ENCODE measurements around the gene ZNF841. TPM values are rescaled to one million over a fixed set of nuclear protein-coding genes. Genes with fewer than 3 reads are reported as not detected.

ZNF841 gene
- total RNA-seq, 1 experiment from 2014 or later = 0.10 TPM

DNA sequence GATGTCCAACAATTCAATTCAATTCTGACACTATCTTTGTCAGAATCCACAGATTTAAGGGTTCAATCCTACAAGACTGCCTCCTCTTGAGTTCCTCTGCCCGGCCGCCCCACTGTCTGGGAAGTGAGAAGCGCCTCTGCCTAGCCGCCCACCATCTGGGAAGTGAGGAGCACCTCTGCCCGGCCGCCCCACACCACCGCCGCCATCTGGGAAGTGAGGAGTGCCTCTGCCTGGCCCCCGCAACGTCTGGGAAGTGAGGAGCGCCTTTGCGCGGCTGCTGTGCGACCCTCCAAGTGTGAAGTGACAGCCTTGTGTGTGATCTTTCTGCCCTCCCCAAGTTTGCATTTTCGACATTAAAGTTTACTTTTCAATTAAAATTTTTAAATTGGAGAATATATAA, 73.4 kb downstream of the ZNF841 start:
- ATAC-seq = no peak
- Histone ChIP-seq H3K9me2 (ENCODE audit: insufficient read depth) (no peaks in the 10 kb centered on the region), H3K27ac (ENCODE audit: low read depth, low read length) (no peak overlapping the region), H3K4me2 (ENCODE audit: low read length) (no peak overlapping the region), H3K4me1 (ENCODE audit: control insufficient read depth in 1 of 2, insufficient read depth in 2 of 2, low read length in 2 of 2) (no peaks in the 10 kb centered on the region), H3K9ac (ENCODE audit: low read length) (no peak overlapping the region), H3K27me3 (ENCODE audit: insufficient read depth, low read length) (no peaks in the 10 kb centered on the region), H3K4me3 (replicated peaks in 1 of 2; ENCODE audit: low read depth in 1 of 2, low read length in 2 of 2) (no peak overlapping the region), H4K20me1 (ENCODE audit: insufficient read depth) (no peaks in the 10 kb centered on the region), H2AFZ (ENCODE audit: low read depth, low read length, poor library complexity, severe bottlenecking) (no peak overlapping the region), H3K36me3 (ENCODE audit: control insufficient read depth in 1 of 2, insufficient read depth in 2 of 2, low read length in 2 of 2) (peaks cover under 1 to 26% of the 10 kb centered on the region in 2 experiments; a peak in 2 of 4 replicates), H3K79me2 (ENCODE audit: insufficient read depth, low read length) (no peaks in the 10 kb centered on the region), H3K9me3 (ENCODE audit: control insufficient read depth in 1 of 2, insufficient read depth in 1 of 2, low read depth in 1 of 2, low read length in 2 of 2) (peaks cover 6 to 14% of the 10 kb centered on the region in 2 experiments; a peak in 2 of 4 replicates)
- ChIA-PET CTCF (no interaction called here), RAD21 (ENCODE audit: low non-redundant PET in 1 of 2, low total read pairs in 2 of 2, uncharacterized antibody in 2 of 2, unreplicated experiment in 2 of 2) (no interaction called here), POLR2A (no interaction called here)
- BruUV-seq (replicated peaks) = no TSS peak
- DNase-seq (ENCODE audit: low read depth, low spot score) = no peak
- TF ChIP-seq POLR2A (IDR thresholded peaks at IDR 0.05; ENCODE audit: borderline replicate concordance, extremely low read depth, insufficient read depth, insufficient read length) (no peak), CBX3 (IDR thresholded peaks at IDR 0.05; ENCODE audit: low read depth) (no peak), ELF1 (IDR thresholded peaks at IDR 0.05; ENCODE audit: borderline replicate concordance, low read depth) (no peak), ZNF274 (IDR thresholded peaks at IDR 0.05; ENCODE audit: low read depth, low read length) (no peak), SRF (IDR thresholded peaks at IDR 0.05; ENCODE audit: low read depth) (no peak)
- intact Hi-C loops (cut with micrococcal nuclease) = no loop called here

DNA sequence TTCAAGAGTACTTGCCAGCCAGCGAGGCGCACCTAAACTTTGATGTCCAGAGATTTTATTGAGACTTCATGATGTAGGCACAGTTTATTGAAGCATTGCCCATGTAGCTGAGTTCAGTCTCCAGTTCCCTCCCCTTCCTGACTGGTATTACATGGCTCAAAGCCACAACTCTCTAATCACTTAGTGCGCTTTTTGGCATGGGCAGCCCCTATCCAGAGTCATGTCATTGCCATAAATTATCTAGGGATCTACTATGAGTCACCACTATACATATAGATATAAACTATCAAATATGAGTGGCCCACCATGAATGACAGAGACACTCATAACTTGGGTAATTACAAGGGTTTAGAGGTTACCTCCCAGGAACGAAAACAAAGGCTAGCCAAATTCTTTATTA, 75.1 kb downstream of the ZNF841 start:
- intact Hi-C loops (cut with micrococcal nuclease) = no loop called here
- no peak overlapping the region for H3K4me3 ChIP-seq (replicated peaks in 1 of 2; ENCODE audit: low read depth in 1 of 2, low read length in 2 of 2)
- no peaks in the 10 kb centered on the region for H3K9me2 ChIP-seq (ENCODE audit: insufficient read depth)
- no peak overlapping the region for H2AFZ ChIP-seq (ENCODE audit: low read depth, low read length, poor library complexity, severe bottlenecking)
- ChIA-PET RAD21 (ENCODE audit: low non-redundant PET in 1 of 2, low total read pairs in 2 of 2, uncharacterized antibody in 2 of 2, unreplicated experiment in 2 of 2) (no interaction called here), CTCF (no interaction called here), POLR2A (no interaction called here)
- no peak for TF ChIP-seq ELF1 (IDR thresholded peaks at IDR 0.05; ENCODE audit: borderline replicate concordance, low read depth)
- no peak for TF ChIP-seq YY1 (IDR thresholded peaks at IDR 0.05; ENCODE audit: extremely low read depth, insufficient replicate concordance, low read depth, low read length)
- TF ChIP-seq EZH2 (IDR thresholded peaks at IDR 0.05) = no peak
- no peak for TF ChIP-seq EGR1 (IDR thresholded peaks at IDR 0.05; ENCODE audit: low read depth)
- TF ChIP-seq, protein P1, sequence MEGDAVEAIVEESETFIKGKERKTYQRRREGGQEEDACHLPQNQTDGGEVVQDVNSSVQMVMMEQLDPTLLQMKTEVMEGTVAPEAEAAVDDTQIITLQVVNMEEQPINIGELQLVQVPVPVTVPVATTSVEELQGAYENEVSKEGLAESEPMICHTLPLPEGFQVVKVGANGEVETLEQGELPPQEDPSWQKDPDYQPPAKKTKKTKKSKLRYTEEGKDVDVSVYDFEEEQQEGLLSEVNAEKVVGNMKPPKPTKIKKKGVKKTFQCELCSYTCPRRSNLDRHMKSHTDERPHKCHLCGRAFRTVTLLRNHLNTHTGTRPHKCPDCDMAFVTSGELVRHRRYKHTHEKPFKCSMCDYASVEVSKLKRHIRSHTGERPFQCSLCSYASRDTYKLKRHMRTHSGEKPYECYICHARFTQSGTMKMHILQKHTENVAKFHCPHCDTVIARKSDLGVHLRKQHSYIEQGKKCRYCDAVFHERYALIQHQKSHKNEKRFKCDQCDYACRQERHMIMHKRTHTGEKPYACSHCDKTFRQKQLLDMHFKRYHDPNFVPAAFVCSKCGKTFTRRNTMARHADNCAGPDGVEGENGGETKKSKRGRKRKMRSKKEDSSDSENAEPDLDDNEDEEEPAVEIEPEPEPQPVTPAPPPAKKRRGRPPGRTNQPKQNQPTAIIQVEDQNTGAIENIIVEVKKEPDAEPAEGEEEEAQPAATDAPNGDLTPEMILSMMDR (IDR thresholded peaks at IDR 0.05 in 2 of 3, conservative IDR thresholded peaks at IDR 0.05 in 1 of 3; ENCODE audit: borderline replicate concordance in 1 of 3, insufficient read depth in 1 of 3, low read depth in 2 of 3, low read length in 2 of 3) = no peak
- TF ChIP-seq, protein P2, sequence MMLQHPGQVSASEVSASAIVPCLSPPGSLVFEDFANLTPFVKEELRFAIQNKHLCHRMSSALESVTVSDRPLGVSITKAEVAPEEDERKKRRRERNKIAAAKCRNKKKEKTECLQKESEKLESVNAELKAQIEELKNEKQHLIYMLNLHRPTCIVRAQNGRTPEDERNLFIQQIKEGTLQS (IDR thresholded peaks at IDR 0.05) = no peak
- TF ChIP-seq, protein P3, sequence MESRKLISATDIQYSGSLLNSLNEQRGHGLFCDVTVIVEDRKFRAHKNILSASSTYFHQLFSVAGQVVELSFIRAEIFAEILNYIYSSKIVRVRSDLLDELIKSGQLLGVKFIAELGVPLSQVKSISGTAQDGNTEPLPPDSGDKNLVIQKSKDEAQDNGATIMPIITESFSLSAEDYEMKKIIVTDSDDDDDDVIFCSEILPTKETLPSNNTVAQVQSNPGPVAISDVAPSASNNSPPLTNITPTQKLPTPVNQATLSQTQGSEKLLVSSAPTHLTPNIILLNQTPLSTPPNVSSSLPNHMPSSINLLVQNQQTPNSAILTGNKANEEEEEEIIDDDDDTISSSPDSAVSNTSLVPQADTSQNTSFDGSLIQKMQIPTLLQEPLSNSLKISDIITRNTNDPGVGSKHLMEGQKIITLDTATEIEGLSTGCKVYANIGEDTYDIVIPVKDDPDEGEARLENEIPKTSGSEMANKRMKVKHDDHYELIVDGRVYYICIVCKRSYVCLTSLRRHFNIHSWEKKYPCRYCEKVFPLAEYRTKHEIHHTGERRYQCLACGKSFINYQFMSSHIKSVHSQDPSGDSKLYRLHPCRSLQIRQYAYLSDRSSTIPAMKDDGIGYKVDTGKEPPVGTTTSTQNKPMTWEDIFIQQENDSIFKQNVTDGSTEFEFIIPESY (IDR thresholded peaks at IDR 0.05; ENCODE audit: extremely low read depth, insufficient replicate concordance, low read length) = no peak
- TF ChIP-seq SIN3A (IDR thresholded peaks at IDR 0.05; ENCODE audit: low read depth) = no peak
- no peak for TF ChIP-seq FOSL1 (IDR thresholded peaks at IDR 0.05; ENCODE audit: low read depth)
- TF ChIP-seq SP1 (IDR thresholded peaks at IDR 0.05; ENCODE audit: low read depth) = no peak
- TF ChIP-seq JUND (IDR thresholded peaks at IDR 0.05) = no peak
- TF ChIP-seq RAD21 (IDR thresholded peaks at IDR 0.05; ENCODE audit: low read depth) = no peak
- no peak for TF ChIP-seq TCF7L2 (IDR thresholded peaks at IDR 0.05; ENCODE audit: borderline replicate concordance, extremely low read depth, insufficient read depth, insufficient read length)
- no peak for TF ChIP-seq ZNF274 (IDR thresholded peaks at IDR 0.05; ENCODE audit: low read depth, low read length)
- H3K9ac ChIP-seq (ENCODE audit: low read length) = no peak overlapping the region
- BruUV-seq (replicated peaks) = no TSS peak
- H4K20me1 ChIP-seq (ENCODE audit: insufficient read depth) = no peaks in the 10 kb centered on the region
- H3K36me3 ChIP-seq (ENCODE audit: control insufficient read depth in 1 of 2, insufficient read depth in 2 of 2, low read length in 2 of 2) = peaks cover 11 to 34% of the 10 kb centered on the region in 2 experiments; a peak in 3 of 4 replicates
- H3K79me2 ChIP-seq (ENCODE audit: insufficient read depth, low read length) = no peaks in the 10 kb centered on the region
- H3K4me1 ChIP-seq (ENCODE audit: control insufficient read depth in 1 of 2, insufficient read depth in 2 of 2, low read length in 2 of 2) = no peaks in the 10 kb centered on the region
- no peak for DNase-seq (ENCODE audit: low read depth, low spot score)
- H3K27ac ChIP-seq (ENCODE audit: low read depth, low read length) = no peak overlapping the region
- no peak for ATAC-seq
- no peak overlapping the region for H3K4me2 ChIP-seq (ENCODE audit: low read length)
- H3K9me3 ChIP-seq (ENCODE audit: control insufficient read depth in 1 of 2, insufficient read depth in 1 of 2, low read depth in 1 of 2, low read length in 2 of 2) = peaks cover 8 to 22% of the 10 kb centered on the region in 2 experiments; a peak in 2 of 4 replicates
- H3K27me3 ChIP-seq (ENCODE audit: insufficient read depth, low read length) = no peaks in the 10 kb centered on the region
